K562 (cell line): ENCODE data around the gene PIH1D1. TPM values are rescaled to one million over a fixed set of nuclear protein-coding genes. Genes with fewer than 3 reads are reported as not detected.

Experiments
- CBX5 ChIP-seq: IDR thresholded peaks from 2 replicates; pipeline ENCODE4 v1.6.1; 2014; ENCODE audit warnings: low read depth, borderline replicate concordance
- CHD1 ChIP-seq: fragments of 200-600 bp; sonication (generic); IDR thresholded peaks from one replicate; pipeline ENCODE4 v1.6.1; 2012; ENCODE audit warnings: mild to moderate bottlenecking, moderate library complexity, low read length, inconsistent platforms
- CREM ChIP-seq: IDR thresholded peaks from 2 replicates; pipeline ENCODE4 v1.6.1; 2014; ENCODE audit warnings: antibody characterized with exemption, low read depth
- EP400 ChIP-seq: fragments of 450-650 bp; IDR thresholded peaks from 2 replicates; pipeline ENCODE4 v1.6.1; 2017; ENCODE audit warnings: antibody characterized with exemption, mild to moderate bottlenecking, moderate library complexity
- EZH2 ChIP-seq: IDR thresholded peaks from 2 replicates; pipeline ENCODE4 v1.6.1; 2012; ENCODE audit warnings: low read depth, mild to moderate bottlenecking, inconsistent platforms, low read length, borderline replicate concordance
- NR2C1 ChIP-seq, 2 experiments: fragments of 450-650 bp; IDR thresholded peaks; 2 replicates each; pipeline ENCODE4 v1.6.1; 2017; ENCODE audit warnings: mild to moderate bottlenecking in 2 of 2, antibody characterized with exemption in 1 of 2, inconsistent platforms in 1 of 2, missing compliant biosample characterization in 1 of 2, missing genetic modification characterization in 1 of 2
- PHF21A ChIP-seq: fragments of 450-650 bp; IDR thresholded peaks from 2 replicates; pipeline ENCODE4 v1.6.1; 2017; ENCODE audit warnings: low read depth, borderline replicate concordance
- PRPF4 ChIP-seq: fragments of 200-400 bp; formaldehyde crosslinking; IDR thresholded peaks from one replicate; pipeline ENCODE4 v1.6.1; 2017; ENCODE audit warnings: low read length, low read depth, mild to moderate bottlenecking; ENCODE audit not compliant: insufficient read depth, poor library complexity, severe bottlenecking
- SMARCC2 ChIP-seq: fragments of 450-650 bp; IDR thresholded peaks from 2 replicates; pipeline ENCODE4 v1.6.1; 2017; ENCODE audit warnings: antibody characterized with exemption, moderate library complexity, mild to moderate bottlenecking, low read depth
- SRF ChIP-seq, 2 experiments: fragments of 250-450, 450-650 bp in 1 of 2; sonication (Bioruptor Pico) in 1 of 2; sonication (generic) in 1 of 2; formaldehyde crosslinking; IDR thresholded peaks; 2 replicates each; pipeline versions ENCODE4 v1.5.0 to v1.5.1; 2020 to 2022; ENCODE audit warnings: mild to moderate bottlenecking in 1 of 2, missing genetic modification reagents in 1 of 2
- STAT6 ChIP-seq: sonication (generic); formaldehyde crosslinking; IDR thresholded peaks from 2 replicates; pipeline ENCODE4 v1.8.1; 2023; ENCODE audit warnings: mild to moderate bottlenecking, missing genetic modification reagents
- TOE1 ChIP-seq, 2 experiments: fragments of 450-650 bp in 1 of 2; sonication (generic) in 1 of 2; formaldehyde crosslinking in 1 of 2; IDR thresholded peaks; 2 replicates each; pipeline versions ENCODE4 v1.7.1 to v1.8.0; 2016 to 2022; ENCODE audit warnings: borderline replicate concordance in 2 of 2, mild to moderate bottlenecking in 2 of 2, antibody characterized with exemption in 1 of 2, inconsistent platforms in 1 of 2, low read depth in 1 of 2, missing genetic modification reagents in 1 of 2, moderate library complexity in 1 of 2
- ZNF311 ChIP-seq: fragments of 250-450 bp; sonication (Bioruptor Pico); IDR thresholded peaks from 2 replicates; pipeline ENCODE4 v1.4.0; 2020; ENCODE audit warnings: mild to moderate bottlenecking, moderate library complexity
- polyA plus RNA-seq, 8 experiments: library from polyadenylated mRNA; depleted of rRNA in 4 of 8; stranded (reverse) in 5 of 8; unstranded in 3 of 8; fragments of >200 nt; fragmentation: Nextera tagmentation in 2 of 8; fragmentation: Illumina TruSeq in 1 of 8; extraction: Ambion mirVana in 2 of 8; extraction: Trizol in 1 of 8; gene quantifications; 2 replicates each; pipeline versions ENCODE4 v1.2.1 to v1.2.3, GENCODE V29; 2011 to 2014; ENCODE audit warnings: inconsistent platforms in 1 of 8, missing spikeins in 1 of 8
- total RNA-seq, 7 experiments: library from RNA; depleted of rRNA in 6 of 7; stranded (reverse); fragments of >200 nt in 6 of 7; fragmentation: Illumina TruSeq in 2 of 7; extraction: Trizol in 2 of 7; gene quantifications; 2 replicates each; pipeline versions ENCODE4 v1.2.1 to v1.2.3, GENCODE V29; 2011 to 2021; ENCODE audit warnings: low replicate concordance in 1 of 7
- TF ChIP-seq, protein P1 (sequence below): sonication (generic); formaldehyde crosslinking; IDR thresholded peaks from 2 replicates; pipeline ENCODE4 v1.8.0; 2022; ENCODE audit warnings: mild to moderate bottlenecking, missing genetic modification reagents
- TF ChIP-seq, protein P2 (sequence below): sonication (generic); formaldehyde crosslinking; IDR thresholded peaks from 2 replicates; pipeline ENCODE4 v1.4.0; 2020; ENCODE audit warnings: mild to moderate bottlenecking, missing genetic modification reagents
- TF ChIP-seq, protein P3 (sequence below): fragments of 450-650 bp; IDR thresholded peaks from 2 replicates; pipeline ENCODE4 v1.6.1; 2014; ENCODE audit warnings: low read depth, mild to moderate bottlenecking, moderate library complexity, borderline replicate concordance
- TF ChIP-seq, protein P4 (sequence below): fragments of 450-650 bp; formaldehyde crosslinking; IDR thresholded peaks from 2 replicates; pipeline ENCODE4 v1.4.0; 2020; ENCODE audit warnings: mild to moderate bottlenecking

Gene PIH1D1
- total and polyA plus RNA-seq, 9 of the 15 experiments (the other 6 are each of a cell fraction or from before 2014, with no cell fraction given): 26.5 to 224 (median 137) TPM

DNA sequence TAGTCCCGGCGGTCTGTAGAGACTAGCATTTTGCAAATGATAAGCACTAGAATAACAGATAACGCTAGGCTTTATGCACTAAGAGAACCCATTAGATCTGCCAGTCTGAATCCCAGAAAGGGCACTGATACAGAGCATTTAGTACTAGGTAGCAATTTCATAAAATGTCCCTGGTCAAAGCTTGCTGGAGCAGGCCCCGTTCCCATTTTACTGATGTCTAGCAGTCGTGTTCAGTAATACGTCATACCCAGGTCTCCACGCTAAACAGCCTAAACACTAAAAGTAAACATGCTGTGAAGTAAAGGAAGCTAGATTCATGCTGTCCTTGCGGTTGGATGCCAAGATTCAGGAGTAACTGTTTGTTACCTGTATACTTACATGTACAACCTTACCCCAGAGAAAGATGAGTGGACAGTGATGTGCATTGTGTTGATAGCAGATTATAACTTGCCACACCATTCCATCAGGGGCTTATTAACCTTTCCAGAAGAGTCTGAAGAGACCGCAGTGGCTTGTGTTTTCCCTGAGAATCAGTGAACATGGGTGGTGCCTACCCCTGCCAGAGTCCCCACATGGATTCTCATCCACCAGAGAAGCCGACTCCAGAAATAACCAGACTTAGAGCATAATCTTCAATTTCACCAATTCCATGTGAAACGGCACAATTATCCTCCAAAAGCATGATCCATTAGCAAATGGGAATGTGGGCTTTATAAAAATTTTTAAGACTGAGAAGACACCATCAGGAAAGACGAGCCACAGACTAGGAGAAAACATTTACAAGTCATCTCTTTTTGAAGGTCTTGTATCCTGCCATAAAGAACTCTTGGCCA is 41.2 kb upstream of the PIH1D1 start (continued):
- TF ChIP-seq, protein P1, sequence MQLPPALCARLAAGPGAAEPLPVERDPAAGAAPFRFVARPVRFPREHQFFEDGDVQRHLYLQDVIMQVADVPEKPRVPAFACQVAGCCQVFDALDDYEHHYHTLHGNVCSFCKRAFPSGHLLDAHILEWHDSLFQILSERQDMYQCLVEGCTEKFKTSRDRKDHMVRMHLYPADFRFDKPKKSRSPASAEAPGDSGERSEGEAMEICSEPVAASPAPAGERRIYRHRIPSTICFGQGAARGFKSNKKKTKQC (CRISPR knock-in tag): 0 out of 2 replicates have a peak, but pooled peaks have one; percentile 4
- TF ChIP-seq, protein P2, sequence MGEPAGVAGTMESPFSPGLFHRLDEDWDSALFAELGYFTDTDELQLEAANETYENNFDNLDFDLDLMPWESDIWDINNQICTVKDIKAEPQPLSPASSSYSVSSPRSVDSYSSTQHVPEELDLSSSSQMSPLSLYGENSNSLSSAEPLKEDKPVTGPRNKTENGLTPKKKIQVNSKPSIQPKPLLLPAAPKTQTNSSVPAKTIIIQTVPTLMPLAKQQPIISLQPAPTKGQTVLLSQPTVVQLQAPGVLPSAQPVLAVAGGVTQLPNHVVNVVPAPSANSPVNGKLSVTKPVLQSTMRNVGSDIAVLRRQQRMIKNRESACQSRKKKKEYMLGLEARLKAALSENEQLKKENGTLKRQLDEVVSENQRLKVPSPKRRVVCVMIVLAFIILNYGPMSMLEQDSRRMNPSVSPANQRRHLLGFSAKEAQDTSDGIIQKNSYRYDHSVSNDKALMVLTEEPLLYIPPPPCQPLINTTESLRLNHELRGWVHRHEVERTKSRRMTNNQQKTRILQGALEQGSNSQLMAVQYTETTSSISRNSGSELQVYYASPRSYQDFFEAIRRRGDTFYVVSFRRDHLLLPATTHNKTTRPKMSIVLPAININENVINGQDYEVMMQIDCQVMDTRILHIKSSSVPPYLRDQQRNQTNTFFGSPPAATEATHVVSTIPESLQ (CRISPR knock-in tag): peak; percentile 68; the same call in 1 of the 2 replicates
- TF ChIP-seq, protein P3, sequence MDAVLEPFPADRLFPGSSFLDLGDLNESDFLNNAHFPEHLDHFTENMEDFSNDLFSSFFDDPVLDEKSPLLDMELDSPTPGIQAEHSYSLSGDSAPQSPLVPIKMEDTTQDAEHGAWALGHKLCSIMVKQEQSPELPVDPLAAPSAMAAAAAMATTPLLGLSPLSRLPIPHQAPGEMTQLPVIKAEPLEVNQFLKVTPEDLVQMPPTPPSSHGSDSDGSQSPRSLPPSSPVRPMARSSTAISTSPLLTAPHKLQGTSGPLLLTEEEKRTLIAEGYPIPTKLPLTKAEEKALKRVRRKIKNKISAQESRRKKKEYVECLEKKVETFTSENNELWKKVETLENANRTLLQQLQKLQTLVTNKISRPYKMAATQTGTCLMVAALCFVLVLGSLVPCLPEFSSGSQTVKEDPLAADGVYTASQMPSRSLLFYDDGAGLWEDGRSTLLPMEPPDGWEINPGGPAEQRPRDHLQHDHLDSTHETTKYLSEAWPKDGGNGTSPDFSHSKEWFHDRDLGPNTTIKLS: no peak
- TF ChIP-seq EZH2 (no peak), SMARCC2 (no peak), PHF21A (no peak), EP400 (no peak), CBX5 (no peak), CREM (peak; percentile 76), CHD1 (no peak), NR2C1 (IDR thresholded peaks at IDR 0.05) (no peak), NR2C1 (tag; IDR thresholded peaks at IDR 0.05) (no peak), SRF (CRISPR knock-in tag; IDR thresholded peaks at IDR 0.05) (no peak), TOE1 (IDR thresholded peaks at IDR 0.05; ENCODE audit: borderline replicate concordance) (no peak), TOE1 (CRISPR knock-in tag; IDR thresholded peaks at IDR 0.05; ENCODE audit: borderline replicate concordance, low read depth) (no peak), ZNF311 (no peak), STAT6 (CRISPR knock-in tag) (no peak), PRPF4 (no peak)
- TF ChIP-seq, protein P4, sequence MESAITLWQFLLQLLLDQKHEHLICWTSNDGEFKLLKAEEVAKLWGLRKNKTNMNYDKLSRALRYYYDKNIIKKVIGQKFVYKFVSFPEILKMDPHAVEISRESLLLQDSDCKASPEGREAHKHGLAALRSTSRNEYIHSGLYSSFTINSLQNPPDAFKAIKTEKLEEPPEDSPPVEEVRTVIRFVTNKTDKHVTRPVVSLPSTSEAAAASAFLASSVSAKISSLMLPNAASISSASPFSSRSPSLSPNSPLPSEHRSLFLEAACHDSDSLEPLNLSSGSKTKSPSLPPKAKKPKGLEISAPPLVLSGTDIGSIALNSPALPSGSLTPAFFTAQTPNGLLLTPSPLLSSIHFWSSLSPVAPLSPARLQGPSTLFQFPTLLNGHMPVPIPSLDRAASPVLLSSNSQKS: peak; percentile 11; the same call in 1 of the 2 replicates
